Activated CD8-positive, alpha-beta memory T cell treated with anti-CD3 and anti-CD28 coated beads, Interleukin-2, amount 10 ng/mL, durations not matched to agents 7 days and 5 days (primary cell): ENCODE data around the gene AUTS2. TPM values are rescaled to one million over a fixed set of nuclear protein-coding genes. Genes with fewer than 3 reads are reported as not detected.

Experiments
- ATAC-seq: fragments of 150-1000 bp; cut with Tn5 transposase; one replicate; pipeline ENCODE4 v1.10.0; 2021; ENCODE audit warnings: moderate library complexity
- CTCF ChIA-PET: fragments of 350-600 bp; sonication (Branson Sonifier 250); formaldehyde crosslinking; loops from one replicate; lab custom pipeline; 2021; ENCODE audit warnings: antibody characterized with exemption; lab: Charles Lee
- DNase-seq: peaks from one replicate; pipeline ENCODE4 v3.0.0-alpha.2; 2020
- H3K27ac Mint-ChIP-seq: one replicate; pipeline ENCODE4 v1.8.0; 2021; ENCODE audit warnings: mild to moderate bottlenecking, mixed read lengths
- H3K27me3 Mint-ChIP-seq: one replicate; pipeline ENCODE4 v1.8.0; 2021; ENCODE audit warnings: mixed read lengths
- H3K36me3 Mint-ChIP-seq: one replicate; pipeline ENCODE4 v1.8.0; 2021; ENCODE audit warnings: mild to moderate bottlenecking, mixed read lengths
- H3K4me1 Mint-ChIP-seq: one replicate; pipeline ENCODE4 v1.8.0; 2021; ENCODE audit warnings: mixed read lengths
- H3K4me3 Mint-ChIP-seq: one replicate; pipeline ENCODE4 v1.8.0; 2021; ENCODE audit warnings: mild to moderate bottlenecking, moderate library complexity, mixed read lengths
- H3K9me3 Mint-ChIP-seq: one replicate; pipeline ENCODE4 v1.8.0; 2022; ENCODE audit warnings: low read depth, mixed read lengths
- total RNA-seq, 2 experiments: library from RNA; stranded (reverse); gene quantifications; one replicate each; pipeline ENCODE4 v1.2.3, GENCODE V29; 2021

The AUTS2 gene
- total RNA-seq, 2 experiments from 2014 or later = 9.5 to 24.4 TPM

GRCh38 chr7:69845721-69846495 is 247.6 kb downstream of the AUTS2 start:
- Mint-ChIP-seq H3K4me1 (no peaks in the 10 kb centered on the region), H3K36me3 (no peaks in the 10 kb centered on the region), H3K4me3 (no peak overlapping the region), H3K9me3 (no peaks in the 10 kb centered on the region), H3K27me3 (peaks cover 3% of the 10 kb centered on the region), H3K27ac (no peak overlapping the region)
- ATAC-seq = no peak
- CTCF ChIA-PET = no interaction called here
- DNase-seq = no peak

- DNase-seq = no peak
- Mint-ChIP-seq H3K4me3 (no peak overlapping the region), H3K27me3 (peaks cover 6% of the 10 kb centered on the region), H3K4me1 (no peaks in the 10 kb centered on the region), H3K9me3 (no peaks in the 10 kb centered on the region), H3K27ac (no peak overlapping the region), H3K36me3 (no peaks in the 10 kb centered on the region)
- CTCF ChIA-PET = no interaction called here
- no peak for ATAC-seq
These were observed 249.8 kb downstream of the AUTS2 start for GRCh38 chr7:69847921-69848612.

DNA sequence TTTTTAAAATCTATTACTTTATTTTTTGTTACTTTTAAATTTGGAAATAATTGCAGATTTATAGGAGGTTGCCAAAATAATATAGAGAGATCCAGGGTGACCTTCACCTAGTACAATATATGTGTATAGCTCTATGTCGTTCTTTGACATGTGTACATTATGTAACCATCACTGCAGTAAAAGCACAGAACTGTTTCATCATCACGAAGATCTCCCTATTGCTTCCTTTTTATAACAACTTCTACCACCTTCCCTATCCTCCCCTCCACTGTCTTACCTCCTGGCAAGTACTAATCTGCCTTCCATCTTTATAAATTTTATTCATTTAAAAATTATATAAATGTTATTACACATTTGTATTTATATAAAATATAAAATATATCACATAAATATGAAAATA is 251.0 kb downstream of the AUTS2 start:
- DNase-seq (no peak), ATAC-seq (no peak)
- H3K9me3 Mint-ChIP-seq = no peaks in the 10 kb centered on the region
- H3K4me1 Mint-ChIP-seq = no peaks in the 10 kb centered on the region
- no peak overlapping the region for H3K4me3 Mint-ChIP-seq
- CTCF ChIA-PET = no interaction called here
- no peak overlapping the region for H3K27ac Mint-ChIP-seq
- peaks cover 6% of the 10 kb centered on the region for H3K27me3 Mint-ChIP-seq
- no peaks in the 10 kb centered on the region for H3K36me3 Mint-ChIP-seq

DNA sequence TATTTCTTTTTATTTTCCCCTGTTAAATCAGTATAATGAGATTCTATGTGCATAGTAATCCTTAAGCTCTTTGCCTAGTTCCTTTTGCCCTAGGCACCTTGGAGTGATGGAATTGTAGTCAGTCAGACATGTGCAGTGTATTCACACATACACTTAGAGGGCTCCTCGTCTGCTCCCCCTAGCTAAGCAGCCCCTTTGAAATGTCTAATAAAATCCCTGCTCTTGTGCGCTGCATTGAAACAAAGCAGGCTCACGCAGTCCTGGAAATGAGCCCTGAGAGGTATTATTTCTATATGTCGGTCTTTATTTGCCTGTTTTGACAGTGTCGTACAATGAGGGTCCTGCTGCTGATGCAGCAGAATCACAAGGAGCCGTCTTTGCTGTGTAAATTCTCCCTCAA is 258.7 kb downstream of the AUTS2 start:
- no peak for ATAC-seq
- no peaks in the 10 kb centered on the region for H3K9me3 Mint-ChIP-seq
- H3K27me3 Mint-ChIP-seq = peaks cover 15% of the 10 kb centered on the region
- H3K4me1 Mint-ChIP-seq = no peaks in the 10 kb centered on the region
- H3K27ac Mint-ChIP-seq = no peak overlapping the region
- H3K4me3 Mint-ChIP-seq = no peak overlapping the region
- H3K36me3 Mint-ChIP-seq = no peaks in the 10 kb centered on the region
- DNase-seq = no peak
- CTCF ChIA-PET = no interaction called here

- no peak overlapping the region for H3K27ac Mint-ChIP-seq
- DNase-seq = no peak
- CTCF ChIA-PET = no interaction called here
- peaks cover 12% of the 10 kb centered on the region for H3K27me3 Mint-ChIP-seq
- H3K4me3 Mint-ChIP-seq = no peak overlapping the region
- ATAC-seq = no peak
- no peaks in the 10 kb centered on the region for H3K4me1 Mint-ChIP-seq
- H3K9me3 Mint-ChIP-seq = no peaks in the 10 kb centered on the region
- H3K36me3 Mint-ChIP-seq = no peaks in the 10 kb centered on the region
These were observed 260.2 kb downstream of the AUTS2 start for GRCh38 chr7:69858471-69858870.

GRCh38 chr7:69859342-69859741 is 261.1 kb downstream of the AUTS2 start:
- Mint-ChIP-seq H3K4me3 (no peak overlapping the region), H3K36me3 (no peaks in the 10 kb centered on the region), H3K9me3 (no peaks in the 10 kb centered on the region), H3K27me3 (peaks cover 12% of the 10 kb centered on the region), H3K4me1 (no peaks in the 10 kb centered on the region), H3K27ac (no peak overlapping the region)
- ATAC-seq (no peak), DNase-seq (no peak)
- CTCF ChIA-PET = no interaction called here

DNA sequence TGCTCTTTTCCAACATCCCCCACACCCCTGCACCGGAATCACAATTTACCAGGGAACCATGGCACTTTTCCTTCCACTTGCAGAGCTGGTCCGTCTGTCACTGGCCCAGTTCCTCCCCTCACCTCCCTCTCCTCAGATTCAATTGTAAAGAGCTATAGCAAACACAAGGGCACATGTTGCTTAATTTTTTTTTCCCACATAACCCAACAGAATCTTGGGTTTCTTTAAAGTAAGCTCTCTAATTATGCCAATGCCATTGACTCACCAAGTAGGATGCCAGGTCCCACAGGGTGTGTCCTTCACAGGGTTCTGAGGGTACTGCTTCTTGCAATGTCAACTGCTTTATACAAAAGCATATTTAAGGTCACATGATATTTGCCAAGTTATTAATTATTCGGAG is 262.2 kb downstream of the AUTS2 start:
- Mint-ChIP-seq H3K4me3 (no peak overlapping the region), H3K9me3 (no peaks in the 10 kb centered on the region), H3K27me3 (peaks cover 16% of the 10 kb centered on the region), H3K27ac (no peak overlapping the region), H3K4me1 (no peaks in the 10 kb centered on the region), H3K36me3 (no peaks in the 10 kb centered on the region)
- CTCF ChIA-PET = no interaction called here
- DNase-seq = no peak
- no peak for ATAC-seq

- DNase-seq = no peak
- no peak for ATAC-seq
- Mint-ChIP-seq H3K9me3 (no peaks in the 10 kb centered on the region), H3K27ac (no peak overlapping the region), H3K4me1 (no peaks in the 10 kb centered on the region), H3K4me3 (no peak overlapping the region), H3K27me3 (peaks cover 16% of the 10 kb centered on the region), H3K36me3 (no peaks in the 10 kb centered on the region)
- CTCF ChIA-PET = no interaction called here
These were observed 262.8 kb downstream of the AUTS2 start for GRCh38 chr7:69860941-69861622.

DNA sequence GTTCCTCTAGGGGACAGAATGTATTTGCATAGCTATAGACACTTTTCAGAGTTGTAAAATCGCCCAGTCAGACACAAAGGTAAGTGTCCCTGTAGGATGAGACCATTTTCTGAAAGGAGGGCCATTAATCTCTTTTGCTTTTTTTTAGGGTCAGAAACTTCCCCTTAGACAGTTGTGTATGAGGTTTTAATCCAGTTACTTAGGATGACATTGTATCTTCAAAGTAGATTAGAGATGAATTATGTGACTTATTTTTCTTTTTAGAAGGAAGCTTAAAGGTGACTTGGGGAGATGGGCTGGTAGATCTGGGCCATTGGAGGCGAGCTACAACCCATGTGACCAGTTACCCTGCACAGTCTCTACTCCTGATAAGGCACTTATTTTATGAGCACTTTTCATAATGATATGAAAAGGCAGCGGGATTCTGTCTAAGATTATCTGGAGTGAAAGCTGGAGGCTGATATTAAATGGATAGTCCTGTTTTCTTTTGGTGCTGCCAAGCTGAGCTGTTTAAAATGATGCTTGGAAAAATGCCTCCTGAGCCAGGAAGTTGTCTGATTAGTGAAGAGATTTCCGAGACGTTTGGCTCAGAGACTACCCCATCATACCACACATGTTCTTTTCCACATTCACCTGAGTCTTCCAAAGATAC is 264.3 kb downstream of the AUTS2 start:
- H3K4me3 Mint-ChIP-seq = no peak overlapping the region
- peaks cover 16% of the 10 kb centered on the region for H3K27me3 Mint-ChIP-seq
- ATAC-seq (no peak), DNase-seq (no peak)
- H3K27ac Mint-ChIP-seq = no peak overlapping the region
- H3K9me3 Mint-ChIP-seq = no peaks in the 10 kb centered on the region
- CTCF ChIA-PET = no interaction called here
- no peaks in the 10 kb centered on the region for H3K36me3 Mint-ChIP-seq
- no peaks in the 10 kb centered on the region for H3K4me1 Mint-ChIP-seq

DNA sequence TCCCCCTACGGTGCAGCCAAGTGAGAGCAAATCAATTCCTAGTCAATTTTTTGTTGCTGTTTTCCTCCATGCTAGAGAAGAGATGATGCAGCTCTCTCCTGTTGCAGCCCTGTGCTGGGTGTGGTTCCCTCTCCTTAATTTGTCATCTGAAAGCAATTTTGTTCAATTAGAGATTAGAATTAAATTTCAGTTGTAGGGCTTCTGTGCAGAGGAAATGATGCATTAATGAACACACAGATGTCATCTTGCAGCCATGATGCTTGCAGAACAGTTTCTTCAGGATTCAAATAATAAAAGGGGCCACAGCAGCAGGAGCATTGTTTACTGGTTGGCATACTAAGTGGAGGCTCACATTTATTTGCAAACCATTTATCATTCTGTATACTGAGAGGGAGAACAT is 266.0 kb downstream of the AUTS2 start:
- Mint-ChIP-seq H3K4me3 (no peak overlapping the region), H3K4me1 (no peaks in the 10 kb centered on the region), H3K27ac (no peak overlapping the region), H3K36me3 (no peaks in the 10 kb centered on the region), H3K27me3 (peaks cover 16% of the 10 kb centered on the region), H3K9me3 (no peaks in the 10 kb centered on the region)
- ATAC-seq = no peak
- no peak for DNase-seq
- CTCF ChIA-PET = no interaction called here

GRCh38 chr7:69864822-69865221 is 266.5 kb downstream of the AUTS2 start:
- Mint-ChIP-seq H3K9me3 (no peaks in the 10 kb centered on the region), H3K4me1 (no peaks in the 10 kb centered on the region), H3K27me3 (peaks cover 13% of the 10 kb centered on the region), H3K27ac (no peak overlapping the region), H3K36me3 (no peaks in the 10 kb centered on the region), H3K4me3 (no peak overlapping the region)
- ATAC-seq (no peak), DNase-seq (no peak)
- CTCF ChIA-PET = no interaction called here

DNA sequence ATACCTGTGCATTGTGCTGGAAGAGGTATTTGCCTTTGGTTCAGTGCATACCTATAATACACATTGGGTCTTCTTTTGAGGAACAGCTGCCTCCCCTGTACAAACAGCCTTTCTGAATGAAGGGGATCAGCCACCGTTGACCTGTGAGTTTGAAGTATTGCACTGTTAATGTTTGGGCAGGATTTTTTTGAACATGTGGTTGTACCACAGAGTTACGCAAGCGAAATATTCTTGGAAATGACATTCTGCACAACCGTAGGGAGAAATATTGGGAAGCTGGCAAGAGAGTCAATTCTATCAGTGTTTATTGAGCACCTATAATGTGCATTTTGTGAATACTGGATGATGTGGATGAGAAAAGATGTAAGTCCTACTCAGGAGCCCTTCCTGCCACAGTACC is 270.6 kb downstream of the AUTS2 start:
- Mint-ChIP-seq H3K27ac (no peak overlapping the region), H3K4me1 (no peaks in the 10 kb centered on the region), H3K36me3 (no peaks in the 10 kb centered on the region), H3K9me3 (no peaks in the 10 kb centered on the region), H3K27me3 (peaks cover 4% of the 10 kb centered on the region), H3K4me3 (no peak overlapping the region)
- CTCF ChIA-PET = no interaction called here
- ATAC-seq = no peak
- no peak for DNase-seq

GRCh38 chr7:69871213-69871885 is 273.1 kb downstream of the AUTS2 start:
- no peak for ATAC-seq
- Mint-ChIP-seq H3K9me3 (no peaks in the 10 kb centered on the region), H3K36me3 (no peaks in the 10 kb centered on the region), H3K4me3 (no peak overlapping the region), H3K27ac (no peak overlapping the region), H3K27me3 (no peaks in the 10 kb centered on the region), H3K4me1 (no peaks in the 10 kb centered on the region)
- DNase-seq = no peak
- CTCF ChIA-PET = no interaction called here
